ENCODE measurements around the gene KCNA3. TPM values are rescaled to one million over a fixed set of nuclear protein-coding genes. Genes with fewer than 3 reads are reported as not detected.

KCNA3 gene
- total and polyA plus RNA-seq, 2 donors = 0.37 to 3.1 TPM

- H3K27ac ChIP-seq (ENCODE audit: low read depth) = no peak overlapping the region
- no peaks in the 10 kb centered on the region for H3K4me1 ChIP-seq (ENCODE audit: insufficient read depth)
- H3K36me3 ChIP-seq (ENCODE audit: insufficient read depth) = no peaks in the 10 kb centered on the region
- 72% methylated on average over 6 of the region's 6 CpGs for WGBS
- H3K4me3 ChIP-seq (ENCODE audit: low read depth, low read length) = no peak overlapping the region
- DNase-seq (ENCODE audit: extremely low spot score) = no peak
Observed at GRCh38 chr1:110628323-110629105, 46.2 kb downstream of the KCNA3 start.

DNA sequence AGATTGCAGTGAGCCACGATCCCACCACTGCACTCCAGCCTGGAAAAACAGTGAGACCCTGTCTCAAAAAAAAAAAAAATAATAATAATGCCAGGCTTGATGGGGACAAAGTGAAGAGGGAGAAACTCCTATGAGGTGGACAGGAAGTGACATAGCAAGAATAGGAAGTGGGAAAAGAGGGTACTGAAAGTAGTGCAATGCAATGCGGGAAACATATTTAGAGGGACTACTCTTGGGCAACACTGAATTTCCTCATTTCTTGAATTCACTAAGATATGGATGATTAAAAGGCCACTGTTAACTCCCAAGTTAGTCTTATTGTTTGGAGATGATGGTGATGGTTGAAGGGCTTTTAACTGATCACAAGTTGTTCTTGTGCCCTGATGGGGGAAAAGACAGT, 47.0 kb downstream of the KCNA3 start:
- no peaks in the 10 kb centered on the region for H3K36me3 ChIP-seq (ENCODE audit: insufficient read depth)
- H3K4me3 ChIP-seq (ENCODE audit: low read depth, low read length) = no peak overlapping the region
- 82% methylated on average over 2 of the region's 2 CpGs for WGBS
- no peak for DNase-seq (ENCODE audit: extremely low spot score)
- H3K4me1 ChIP-seq (ENCODE audit: insufficient read depth) = no peaks in the 10 kb centered on the region
- H3K27ac ChIP-seq (ENCODE audit: low read depth) = no peak overlapping the region

DNA sequence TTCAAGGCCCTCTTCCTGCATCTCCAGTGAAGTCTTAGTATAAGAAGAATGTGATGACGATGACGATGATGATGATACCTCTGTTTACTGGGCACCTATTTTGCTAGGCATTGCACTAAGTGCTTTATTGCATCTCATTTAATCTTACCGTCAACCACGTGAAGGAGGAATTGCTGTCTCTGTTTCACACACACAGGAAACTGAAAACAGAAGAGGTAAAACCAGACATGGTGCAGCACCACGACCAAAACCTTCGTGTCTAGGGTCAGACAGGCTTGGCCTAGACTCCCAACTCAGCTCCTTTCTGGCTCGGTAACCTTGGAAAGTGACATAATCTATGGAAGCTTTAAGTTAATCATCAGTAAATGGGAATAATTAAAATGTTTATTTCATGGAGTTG, 47.9 kb downstream of the KCNA3 start:
- no peak for DNase-seq (ENCODE audit: extremely low spot score)
- H3K36me3 ChIP-seq (ENCODE audit: insufficient read depth) = no peaks in the 10 kb centered on the region
- H3K27ac ChIP-seq (ENCODE audit: low read depth) = no peak overlapping the region
- H3K4me3 ChIP-seq (ENCODE audit: low read depth, low read length) = no peak overlapping the region
- H3K4me1 ChIP-seq (ENCODE audit: insufficient read depth) = no peaks in the 10 kb centered on the region
- WGBS = 61% methylated on average over 7 of the region's 7 CpGs

Other genes starting within 250 kb of the KCNA3 start
- gene PROK1, start 223.8 kb downstream of the KCNA3 start, total RNA-seq = not detected
- gene PROK1, start 223.8 kb downstream of the KCNA3 start, polyA plus RNA-seq = 5.3 TPM
- gene KCNA10, start 155.8 kb downstream of the KCNA3 start, total RNA-seq = not detected
- not detected for gene KCNA10, start 155.8 kb downstream of the KCNA3 start, polyA plus RNA-seq
- gene KCNA2, start 68.6 kb downstream of the KCNA3 start, total RNA-seq = 1.7 TPM
- 0.32 TPM for gene KCNA2, start 68.6 kb downstream of the KCNA3 start, polyA plus RNA-seq
- gene CD53, start 198.2 kb upstream of the KCNA3 start, total RNA-seq = 21.5 TPM
- 48.9 TPM for gene CD53, start 198.2 kb upstream of the KCNA3 start, polyA plus RNA-seq

Data from urinary bladder (tissue), 4 donors.